Tibial nerve (tissue), 3 donors: Measurements from ENCODE around the gene RAB36.

Source experiments
- POLR2A ChIP-seq, 2 donors: fragments of 450-650 bp; IDR thresholded peaks; one replicate each; pipeline ENCODE4 v1.6.1; 2017; ENCODE audit warnings: antibody characterized with exemption in 2 of 2, mild to moderate bottlenecking in 2 of 2, moderate library complexity in 2 of 2
- TF ChIP-seq, protein P1 (sequence below), 5 experiments: fragments of 200-600 bp in 3 of 5; fragments of 450-650 bp in 2 of 5; sonication (generic) in 3 of 5; IDR thresholded peaks; one replicate each; pipeline ENCODE4 v1.5.1; 2016 to 2019; ENCODE audit warnings: antibody characterized with exemption in 5 of 5, mild to moderate bottlenecking in 3 of 5, moderate library complexity in 2 of 5

DNA sequence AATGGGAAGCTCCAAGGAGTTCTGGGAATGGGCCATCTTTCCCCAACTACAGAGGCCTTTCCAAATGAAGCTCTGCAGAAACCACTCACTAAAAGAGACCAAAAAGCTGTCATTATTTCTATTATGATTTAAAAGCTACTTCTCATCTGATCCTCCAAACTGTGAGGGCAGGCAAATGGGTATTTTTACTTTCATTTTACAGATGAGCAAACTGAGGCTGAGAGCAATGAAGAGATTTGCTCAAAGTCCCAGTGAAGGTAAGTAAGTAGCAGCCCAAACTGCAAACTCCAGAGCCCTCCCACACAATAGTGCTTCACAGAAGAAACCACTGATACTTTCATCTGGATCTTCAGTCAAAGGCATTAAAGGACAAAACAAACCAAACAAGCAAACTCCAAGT is 4.9 kb upstream of the RAB36 start:
- TF ChIP-seq, protein P1, sequence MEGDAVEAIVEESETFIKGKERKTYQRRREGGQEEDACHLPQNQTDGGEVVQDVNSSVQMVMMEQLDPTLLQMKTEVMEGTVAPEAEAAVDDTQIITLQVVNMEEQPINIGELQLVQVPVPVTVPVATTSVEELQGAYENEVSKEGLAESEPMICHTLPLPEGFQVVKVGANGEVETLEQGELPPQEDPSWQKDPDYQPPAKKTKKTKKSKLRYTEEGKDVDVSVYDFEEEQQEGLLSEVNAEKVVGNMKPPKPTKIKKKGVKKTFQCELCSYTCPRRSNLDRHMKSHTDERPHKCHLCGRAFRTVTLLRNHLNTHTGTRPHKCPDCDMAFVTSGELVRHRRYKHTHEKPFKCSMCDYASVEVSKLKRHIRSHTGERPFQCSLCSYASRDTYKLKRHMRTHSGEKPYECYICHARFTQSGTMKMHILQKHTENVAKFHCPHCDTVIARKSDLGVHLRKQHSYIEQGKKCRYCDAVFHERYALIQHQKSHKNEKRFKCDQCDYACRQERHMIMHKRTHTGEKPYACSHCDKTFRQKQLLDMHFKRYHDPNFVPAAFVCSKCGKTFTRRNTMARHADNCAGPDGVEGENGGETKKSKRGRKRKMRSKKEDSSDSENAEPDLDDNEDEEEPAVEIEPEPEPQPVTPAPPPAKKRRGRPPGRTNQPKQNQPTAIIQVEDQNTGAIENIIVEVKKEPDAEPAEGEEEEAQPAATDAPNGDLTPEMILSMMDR (IDR thresholded peaks at IDR 0.05): no peak
- TF ChIP-seq POLR2A (IDR thresholded peaks at IDR 0.05): no peak
